Kidney (tissue), 14 donors: Measurements from ENCODE around the gene KMT2E. TPM values are rescaled to one million over a fixed set of nuclear protein-coding genes. Genes with fewer than 3 reads are reported as not detected.

Experiments
- DNase-seq, 5 donors: peaks; one replicate each; pipeline ENCODE4 v3.0.0-alpha.2; 2013 to 2020
- FAIRE-seq: peaks from 2 replicates; lab custom pipeline; 2012; peaks lifted over from hg19 to GRCh38; lab: Jason Lieb, UNC
- H3K27ac ChIP-seq, 2 donors: one replicate each; pipeline ENCODE4 v1.7.0; 2013; ENCODE audit warnings: low read depth in 2 of 2, low read length in 2 of 2, inconsistent platforms in 1 of 2
- H3K27me3 ChIP-seq: one replicate; pipeline ENCODE4 v1.7.1; 2013; ENCODE audit warnings: low read length, inconsistent platforms; ENCODE audit not compliant: control insufficient read depth, insufficient read depth
- H3K36me3 ChIP-seq, 3 donors: one replicate each; pipeline versions ENCODE4 v1.7.0 to v1.7.1; 2013; ENCODE audit warnings: low read length in 3 of 3, control low read depth in 1 of 3, inconsistent platforms in 1 of 3; ENCODE audit not compliant: insufficient read depth in 3 of 3, control insufficient read depth in 2 of 3
- H3K4me1 ChIP-seq, 3 donors: one replicate each; pipeline versions ENCODE4 v1.7.0 to v1.7.1; 2013; ENCODE audit warnings: low read length in 3 of 3, inconsistent platforms in 1 of 3, low read depth in 1 of 3; ENCODE audit not compliant: control insufficient read depth in 2 of 3, insufficient read depth in 2 of 3
- H3K4me3 ChIP-seq, 3 donors: one replicate each; pipeline versions ENCODE4 v1.7.0 to v1.8.1; 2013; ENCODE audit warnings: low read length in 3 of 3, control low read depth in 1 of 3, inconsistent platforms in 1 of 3
- H3K9ac ChIP-seq, 3 donors: one replicate each; pipeline versions ENCODE4 v1.7.0 to v1.7.1; 2013; ENCODE audit warnings: low read length in 3 of 3, control low read depth in 1 of 3, inconsistent platforms in 1 of 3
- H3K9me3 ChIP-seq, 3 donors: one replicate each; pipeline versions ENCODE4 v1.7.0 to v1.7.1; 2013; ENCODE audit warnings: low read length in 3 of 3, control low read depth in 1 of 3, inconsistent platforms in 1 of 3; ENCODE audit not compliant: control insufficient read depth in 2 of 3, insufficient read depth in 1 of 3
- intact Hi-C: fragments of 100-400 bp; cut with DNase I; formaldehyde crosslinking; loops from one replicate; pipeline ENCODE4 v1.11.1; 2022
- polyA plus RNA-seq: library from polyadenylated mRNA; stranded (reverse); fragments of 350-450 nt; fragmentation: Illumina TruSeq; extraction: RNeasy Lipid Tissue Mini Kit (QIAGEN cat#74804); gene quantifications from one replicate; pipeline ENCODE4 v1.2.3, GENCODE V29; 2014; ENCODE audit warnings: low read depth, low replicate concordance; ENCODE audit not compliant: insufficient read depth
- total RNA-seq: library from RNA; stranded (reverse); fragmentation: NEBNext Ultra II Directional; extraction: Animal tissue kit (Norgen Biotek cat#: 25700); gene quantifications from one replicate; pipeline ENCODE4 v1.2.1, GENCODE V29; 2021
- TF ChIP-seq, protein P1 (sequence below): IDR thresholded peaks from 3 replicates; pipeline ENCODE4 v1.5.1; 2012; ENCODE audit warnings: mild to moderate bottlenecking, moderate library complexity, borderline replicate concordance; ENCODE audit not compliant: insufficient read depth; ENCODE audit errors: extremely low read depth
- donor health status: control.
- donor health status: control.
- donor health status: control.
- donor health status: control.
- donor health status: control.
- donor health status: DM: yes; HTN: yes; CAD: no.
- donor health status: Normal renal cell carcinoma (clear cell type).

Gene KMT2E
- total and polyA plus RNA-seq, 2 donors from 2014 or later = 7.2 to 106 TPM

DNA sequence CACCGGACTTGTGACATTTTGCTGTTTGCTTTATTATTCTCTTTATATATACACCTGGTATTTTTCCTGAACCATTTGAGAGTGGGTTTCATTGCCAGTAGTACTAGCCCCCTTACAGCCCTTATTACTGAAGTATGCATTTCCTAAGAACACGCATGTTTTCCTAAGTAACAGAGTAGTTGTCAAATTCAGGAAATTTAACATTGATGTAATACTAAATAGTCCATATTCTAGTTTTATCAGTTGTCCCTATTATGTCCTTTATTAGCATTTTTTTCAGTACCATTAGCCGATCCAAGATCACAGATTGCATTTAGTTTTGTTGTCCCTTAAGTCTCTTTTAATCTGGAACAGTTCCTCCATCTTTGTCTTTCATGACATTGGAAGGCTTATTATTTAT is 8.0 kb downstream of the KMT2E start:
- intact Hi-C loops = no loop called here
- Histone ChIP-seq H3K4me1 (peaks cover 7 to 12% (median 9%) of the 10 kb centered on the region in 3 donors), H3K27ac (no peak overlapping the region), H3K9me3 (no peaks in the 10 kb centered on the region), H3K9ac (no peak overlapping the region), H3K4me3 (no peak overlapping the region), H3K27me3 (no peaks in the 10 kb centered on the region), H3K36me3 (no peaks in the 10 kb centered on the region)
- TF ChIP-seq, protein P1, sequence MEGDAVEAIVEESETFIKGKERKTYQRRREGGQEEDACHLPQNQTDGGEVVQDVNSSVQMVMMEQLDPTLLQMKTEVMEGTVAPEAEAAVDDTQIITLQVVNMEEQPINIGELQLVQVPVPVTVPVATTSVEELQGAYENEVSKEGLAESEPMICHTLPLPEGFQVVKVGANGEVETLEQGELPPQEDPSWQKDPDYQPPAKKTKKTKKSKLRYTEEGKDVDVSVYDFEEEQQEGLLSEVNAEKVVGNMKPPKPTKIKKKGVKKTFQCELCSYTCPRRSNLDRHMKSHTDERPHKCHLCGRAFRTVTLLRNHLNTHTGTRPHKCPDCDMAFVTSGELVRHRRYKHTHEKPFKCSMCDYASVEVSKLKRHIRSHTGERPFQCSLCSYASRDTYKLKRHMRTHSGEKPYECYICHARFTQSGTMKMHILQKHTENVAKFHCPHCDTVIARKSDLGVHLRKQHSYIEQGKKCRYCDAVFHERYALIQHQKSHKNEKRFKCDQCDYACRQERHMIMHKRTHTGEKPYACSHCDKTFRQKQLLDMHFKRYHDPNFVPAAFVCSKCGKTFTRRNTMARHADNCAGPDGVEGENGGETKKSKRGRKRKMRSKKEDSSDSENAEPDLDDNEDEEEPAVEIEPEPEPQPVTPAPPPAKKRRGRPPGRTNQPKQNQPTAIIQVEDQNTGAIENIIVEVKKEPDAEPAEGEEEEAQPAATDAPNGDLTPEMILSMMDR = no peak
- no peak for DNase-seq
- no peak for FAIRE-seq

DNA sequence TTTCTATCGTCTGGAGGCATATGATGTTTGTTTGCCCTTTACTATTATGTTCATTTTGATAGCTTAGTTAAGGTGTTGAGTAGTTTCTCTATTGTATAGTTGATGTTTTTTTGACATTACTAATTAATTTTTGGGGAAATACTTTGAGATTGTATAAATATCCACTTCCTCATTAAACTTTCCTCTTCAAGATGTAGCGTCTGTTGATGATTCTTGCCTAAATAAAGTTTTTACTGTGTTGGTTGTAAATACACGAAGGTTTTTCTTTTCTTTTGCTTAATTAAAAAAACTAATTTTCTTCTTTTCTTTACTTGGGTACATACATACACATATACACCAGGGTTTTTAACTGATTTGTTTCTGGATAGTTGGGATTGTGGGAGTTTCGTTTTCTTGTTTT is 8.5 kb downstream of the KMT2E start:
- Histone ChIP-seq H3K27ac (no peak overlapping the region), H3K4me1 (peaks cover 4 to 12% (median 12%) of the 10 kb centered on the region in 3 donors), H3K27me3 (no peaks in the 10 kb centered on the region), H3K9me3 (no peaks in the 10 kb centered on the region), H3K36me3 (no peaks in the 10 kb centered on the region), H3K4me3 (no peak overlapping the region), H3K9ac (no peak overlapping the region)
- TF ChIP-seq, protein P1 = no peak
- DNase-seq = no peak
- FAIRE-seq = no peak
- intact Hi-C loops = no loop called here

DNA sequence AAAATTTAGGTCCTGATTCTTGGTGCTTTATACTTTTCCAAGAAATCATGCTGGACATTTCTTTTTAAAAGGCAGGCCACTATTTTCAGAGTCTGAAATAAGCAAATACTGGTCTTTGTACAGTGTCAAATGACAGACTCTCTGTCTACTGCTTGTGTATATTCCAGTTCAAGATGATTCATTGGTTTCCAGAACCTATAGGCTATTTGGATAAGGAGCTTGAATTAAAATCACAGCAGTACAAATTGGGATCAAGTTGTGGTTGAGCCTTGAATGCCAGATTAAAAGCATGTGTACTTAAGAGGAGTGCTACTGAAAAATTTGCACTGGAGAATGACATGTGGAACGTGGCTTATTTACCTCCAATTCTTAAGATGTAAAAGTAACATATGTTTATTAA is 10.7 kb downstream of the KMT2E start:
- peaks cover 0 to 15% (median 13%) of the 10 kb centered on the region in 3 donors for H3K4me1 ChIP-seq
- no peak overlapping the region for H3K27ac ChIP-seq
- no peaks in the 10 kb centered on the region for H3K36me3 ChIP-seq
- H3K27me3 ChIP-seq = no peaks in the 10 kb centered on the region
- H3K4me3 ChIP-seq = no peak overlapping the region
- TF ChIP-seq, protein P1 = no peak
- H3K9me3 ChIP-seq = no peaks in the 10 kb centered on the region
- H3K9ac ChIP-seq = no peak overlapping the region
- DNase-seq (peak in 1 of 5 donors; percentile 22), FAIRE-seq (no peak)
- intact Hi-C loops = no loop called here

DNA sequence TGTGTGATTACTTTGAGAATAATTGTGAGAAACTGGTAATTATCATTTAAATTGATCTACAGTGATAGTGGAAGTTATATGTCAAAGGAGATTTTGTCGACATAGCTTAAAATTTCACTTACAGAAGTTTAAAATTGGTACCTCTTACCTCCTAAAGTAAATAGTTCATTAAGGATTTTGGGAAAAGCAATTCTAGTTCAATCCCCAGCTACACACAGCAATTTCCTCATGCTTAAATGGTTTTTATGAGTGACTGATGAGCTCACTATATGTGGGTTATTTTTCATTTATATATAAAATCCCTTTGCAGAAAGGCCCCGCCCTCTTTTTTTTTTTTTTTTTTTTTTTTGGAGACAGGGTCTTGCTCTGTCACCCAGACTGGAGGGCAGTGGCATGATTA is 12.7 kb downstream of the KMT2E start:
- DNase-seq (no peak), FAIRE-seq (no peak)
- TF ChIP-seq, protein P1 = no peak
- Histone ChIP-seq H3K36me3 (no peaks in the 10 kb centered on the region), H3K4me1 (peaks cover 0 to 20% (median 12%) of the 10 kb centered on the region in 3 donors), H3K27ac (no peak overlapping the region), H3K27me3 (no peaks in the 10 kb centered on the region), H3K9ac (no peak overlapping the region), H3K9me3 (no peaks in the 10 kb centered on the region), H3K4me3 (no peak overlapping the region)
- intact Hi-C loops = no loop called here
